Stimulated activated CD8-positive, alpha-beta memory T cell treated with anti-CD3 and anti-CD28 coated beads, Interleukin-12 subunit alpha, Interleukin-12 subunit beta, amount 100 ng/mL, for 24 hours (primary cell): ENCODE measurements around the gene NSFL1C.

Experiments used
- DNase-seq: peaks from one replicate; pipeline ENCODE4 v3.0.0-alpha.2; 2020; ENCODE audit errors: extremely low read depth

The NSFL1C gene

DNA sequence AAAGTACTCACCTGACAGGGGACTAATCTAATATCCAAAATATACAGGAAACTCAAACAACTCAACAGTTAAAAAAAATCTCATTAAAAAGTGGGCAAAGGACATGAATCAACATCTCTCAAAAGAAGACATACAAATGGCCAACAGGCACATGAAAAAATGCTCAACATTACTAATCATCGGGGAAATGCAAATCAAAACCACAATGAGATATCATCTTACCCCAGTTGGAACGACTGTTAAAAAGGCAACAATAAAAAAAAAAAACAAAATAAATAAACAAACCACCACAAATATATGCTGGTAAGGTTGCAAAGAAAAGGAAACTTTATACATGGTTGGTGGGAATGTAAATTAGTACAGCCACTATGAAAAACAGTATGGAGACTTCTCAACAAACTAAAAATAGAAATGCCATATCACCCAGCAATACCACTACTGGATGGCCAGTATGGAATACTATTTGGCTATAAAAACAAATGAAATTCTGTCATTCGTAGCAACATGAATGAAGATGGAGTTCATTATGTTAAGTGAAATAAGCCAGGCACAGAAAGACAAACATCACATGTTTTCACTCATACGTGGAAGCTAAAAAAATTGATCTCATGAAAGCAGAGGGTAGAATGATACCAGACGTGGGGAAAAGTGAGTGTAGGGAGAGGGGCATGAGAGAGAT, 17.9 kb upstream of the NSFL1C start:
- no peak for DNase-seq

DNA sequence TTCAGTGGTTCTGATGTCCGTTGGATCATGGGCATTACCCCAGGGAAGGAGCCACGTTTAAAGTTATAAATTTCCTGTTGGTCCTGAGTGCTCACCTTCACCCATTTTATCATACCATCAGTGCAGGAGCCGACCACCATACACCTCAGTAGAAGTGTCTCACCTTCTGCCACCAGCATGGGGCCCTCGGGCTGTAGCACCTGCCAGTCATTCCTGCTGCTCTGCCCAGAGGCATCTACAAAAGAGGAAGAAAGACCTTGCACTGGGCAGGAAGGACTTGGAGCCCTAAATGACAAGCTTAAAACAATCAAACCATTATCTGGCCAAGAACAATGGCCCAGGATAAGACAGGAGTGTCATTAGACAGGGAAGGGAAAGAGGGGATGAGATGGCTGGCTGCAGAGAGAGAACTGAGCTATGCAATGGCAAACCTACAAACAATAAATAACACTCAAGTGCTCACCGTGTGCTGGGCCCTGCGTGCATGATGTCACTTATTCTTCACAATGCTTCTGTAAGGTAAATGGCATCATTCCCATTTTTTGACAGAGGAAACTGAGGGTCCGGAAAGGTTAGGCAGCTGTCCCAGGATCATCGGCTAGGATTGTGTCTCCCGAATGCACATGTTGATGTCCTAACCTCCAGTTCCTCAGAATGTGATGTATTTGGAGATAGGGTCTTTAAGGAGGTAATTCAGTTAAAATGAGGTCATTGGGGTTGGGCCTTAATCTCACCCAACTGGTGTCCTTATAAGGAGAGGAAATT, 13.4 kb upstream of the NSFL1C start:
- no peak for DNase-seq

DNA sequence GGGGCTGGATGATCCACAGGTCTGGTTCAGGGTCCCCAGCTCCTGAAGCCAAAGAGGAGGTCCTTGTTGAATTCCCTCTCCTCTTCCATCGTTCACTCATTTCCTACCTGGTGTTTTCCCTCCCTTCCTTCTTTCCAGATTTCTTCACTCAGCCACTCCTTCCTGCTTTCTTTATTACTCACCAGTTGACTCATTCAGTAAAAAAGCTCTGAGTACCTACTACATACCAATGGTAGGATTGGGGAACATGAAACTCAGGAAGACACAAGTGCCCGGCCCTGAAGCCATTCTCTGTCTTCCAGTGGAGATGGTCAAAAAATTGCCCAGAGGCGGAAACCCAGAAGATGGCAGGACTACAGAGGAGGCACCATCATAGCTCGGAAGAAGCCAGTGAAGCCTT, 11.9 kb upstream of the NSFL1C start:
- no peak for DNase-seq

DNA sequence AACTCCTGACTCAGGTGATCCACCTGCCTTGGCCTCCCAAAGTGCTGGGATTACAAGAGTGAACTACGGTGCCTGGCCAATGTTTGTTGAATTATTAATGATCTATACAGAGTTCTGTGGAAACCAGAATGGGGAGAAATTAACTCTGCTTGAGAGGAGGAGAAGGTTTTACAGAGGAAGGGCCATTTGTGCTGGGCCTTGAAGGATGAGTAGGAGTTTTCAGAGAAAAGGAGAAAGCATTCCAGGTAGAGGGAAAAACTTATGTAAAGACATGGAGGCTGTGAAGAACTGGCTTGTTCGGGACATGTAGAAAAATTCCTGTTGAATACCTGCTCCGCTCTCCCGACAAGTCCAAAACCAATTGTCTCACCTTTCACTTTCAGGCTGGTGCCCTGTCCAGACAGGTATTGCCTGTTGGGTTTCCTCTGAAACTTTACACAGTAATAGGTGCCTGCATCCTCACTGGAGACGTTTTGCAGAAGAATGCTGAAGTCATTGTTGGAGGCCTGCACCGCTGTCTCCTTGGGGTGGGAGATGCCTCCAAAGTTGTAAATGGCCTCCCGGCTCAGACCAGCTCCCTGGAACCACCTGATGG, 11.3 kb upstream of the NSFL1C start:
- DNase-seq: no peak

DNA sequence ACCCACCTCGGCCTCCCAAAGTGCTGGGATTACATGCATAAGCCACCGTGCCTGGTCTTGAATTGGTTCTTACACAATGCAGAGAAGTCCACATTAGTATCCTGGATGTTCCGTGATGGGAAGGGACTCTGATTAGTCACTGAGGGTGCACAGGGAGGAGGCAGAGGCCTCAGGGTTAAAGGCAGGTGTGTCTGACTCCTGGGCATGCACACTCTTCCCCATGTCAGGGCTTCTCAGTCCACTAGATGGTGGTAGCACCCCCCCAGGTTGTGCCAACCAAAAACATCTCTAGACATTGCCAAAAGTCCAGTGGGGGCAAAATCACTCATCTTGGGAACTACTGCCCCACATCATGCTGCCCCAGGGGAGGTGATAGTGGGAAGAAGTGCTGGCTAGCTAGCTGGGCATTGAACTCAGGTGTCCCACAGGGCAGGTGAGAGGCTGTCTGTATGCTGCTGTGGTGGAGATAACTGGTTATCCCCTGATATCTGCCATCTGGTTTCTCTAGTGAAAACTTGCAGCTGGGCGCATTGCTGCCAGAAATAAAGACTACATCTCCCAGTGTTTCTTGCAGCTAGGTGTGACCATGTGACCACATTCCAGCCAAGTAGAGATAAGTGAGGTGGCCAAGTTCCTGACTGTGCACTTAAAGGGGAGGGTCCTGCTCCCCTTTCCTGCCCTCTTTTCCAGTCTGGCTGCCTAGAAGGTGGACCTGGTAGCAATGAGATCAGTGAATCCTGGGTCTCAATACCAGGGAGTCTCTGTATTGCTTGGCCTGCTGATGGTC, 8.4 kb upstream of the NSFL1C start:
- no peak for DNase-seq

DNA sequence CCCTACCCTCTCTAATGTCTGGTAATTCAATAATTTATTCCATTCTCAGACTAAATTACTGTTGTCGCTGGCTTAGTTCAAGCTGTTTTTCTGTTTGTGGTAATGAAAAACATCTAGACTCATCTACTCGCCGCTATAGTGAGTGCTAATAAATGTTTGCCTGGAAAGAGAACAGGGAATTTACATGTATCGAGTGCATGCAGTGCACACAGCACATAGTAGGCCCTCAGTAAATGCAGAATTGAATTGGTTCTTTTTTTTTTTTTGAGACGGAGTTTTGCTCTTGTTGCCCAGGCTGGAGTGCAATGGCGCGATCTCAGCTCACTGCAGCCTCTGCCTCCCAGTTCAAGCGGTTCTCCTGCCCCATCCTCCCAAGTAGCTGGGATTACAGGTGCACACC, 7.7 kb upstream of the NSFL1C start:
- DNase-seq: no peak

DNA sequence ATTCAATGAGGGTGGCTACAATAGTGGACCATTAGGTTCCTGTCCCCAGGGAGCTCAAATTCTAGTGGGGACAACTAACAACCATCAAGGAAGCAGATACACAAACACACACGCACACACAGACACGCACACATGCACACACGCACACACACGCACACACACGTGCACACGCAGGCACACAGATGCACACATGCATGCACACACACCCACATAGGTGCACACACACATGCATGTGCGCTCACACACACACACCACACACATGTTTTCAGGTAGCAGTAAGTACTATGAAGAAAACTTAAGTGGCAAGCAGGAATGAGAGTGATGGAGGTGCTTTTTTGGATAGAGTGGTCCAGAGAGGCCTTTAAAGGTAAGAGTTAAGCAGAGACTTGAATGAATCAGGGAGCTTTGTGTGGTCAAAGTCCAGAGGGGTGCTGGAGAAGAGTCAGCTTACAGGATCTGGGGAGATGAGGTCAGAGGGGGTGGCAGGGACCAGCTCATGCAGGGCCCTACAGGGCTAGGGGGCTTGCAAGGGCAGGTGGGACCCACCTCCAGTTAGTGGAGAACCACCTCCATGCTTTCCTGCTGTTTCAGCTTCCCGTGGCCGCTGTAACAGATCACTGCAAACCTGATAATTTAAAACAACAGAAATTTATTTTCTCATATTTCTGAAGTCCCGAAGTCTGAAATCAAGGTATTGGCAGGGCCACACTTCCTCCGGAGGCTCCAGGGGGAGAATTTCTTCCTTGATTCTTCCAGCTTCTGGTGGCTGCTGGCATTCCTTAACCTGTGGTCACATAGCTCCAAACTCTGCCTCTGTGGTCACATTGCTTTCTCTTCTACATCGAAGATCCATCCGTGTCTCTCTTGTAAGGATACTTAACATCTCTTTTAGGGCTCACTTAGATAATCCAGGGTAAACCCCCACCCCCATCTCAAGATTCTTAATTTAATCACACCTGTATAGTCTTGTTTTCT, 6.9 kb upstream of the NSFL1C start:
- no peak for DNase-seq

DNA sequence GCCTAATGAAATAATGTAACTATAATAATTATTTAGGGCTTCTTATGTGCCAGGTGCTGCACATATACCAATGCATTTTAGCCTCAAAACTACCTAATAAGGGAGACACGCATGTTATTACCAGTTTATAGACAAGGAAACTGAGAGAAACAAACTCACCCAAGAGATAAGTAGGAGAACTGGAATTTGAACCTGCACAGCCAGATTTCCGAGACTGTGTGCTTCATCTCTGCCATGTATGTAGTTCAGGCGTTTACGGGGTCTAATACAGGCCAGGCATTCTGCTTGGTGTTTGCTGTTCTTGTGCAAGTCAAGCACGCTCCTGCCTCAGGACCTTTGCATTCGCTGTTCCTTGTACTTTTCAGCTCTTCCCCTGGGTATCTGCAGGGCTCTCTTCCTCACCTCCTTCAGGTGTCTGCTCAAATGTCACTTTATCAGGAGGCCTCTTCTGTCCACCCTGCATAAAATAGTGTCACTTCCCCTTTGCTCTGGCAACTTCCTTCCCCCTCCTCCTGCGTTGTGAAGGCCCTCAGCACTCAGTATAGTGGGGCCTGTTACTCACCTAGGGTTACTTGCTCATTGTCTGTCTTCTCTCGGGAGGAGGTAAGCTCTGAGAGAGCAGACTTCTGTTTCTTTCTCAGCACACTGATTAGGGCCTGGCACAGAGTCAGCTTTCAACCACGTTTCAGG, 6.1 kb upstream of the NSFL1C start:
- no peak for DNase-seq

DNA sequence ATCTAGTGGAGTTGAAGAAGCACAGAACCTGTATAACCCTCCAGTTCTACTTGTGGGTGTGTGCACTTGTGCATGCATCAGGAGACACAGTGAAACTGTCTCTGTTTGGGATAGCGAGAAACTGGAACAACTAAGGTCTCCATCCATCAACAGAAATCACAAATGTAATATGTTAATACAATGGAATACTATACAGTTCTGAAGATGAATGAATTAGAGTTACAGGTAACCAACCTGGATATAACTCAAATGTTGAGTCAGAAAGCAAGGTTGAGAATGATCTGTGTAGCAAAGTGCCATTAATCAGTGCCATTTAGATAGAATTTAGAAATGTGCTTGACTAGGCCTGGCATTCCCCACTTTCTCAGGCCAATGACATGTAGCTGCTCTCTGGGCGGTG, 4.6 kb upstream of the NSFL1C start:
- no peak for DNase-seq

DNA sequence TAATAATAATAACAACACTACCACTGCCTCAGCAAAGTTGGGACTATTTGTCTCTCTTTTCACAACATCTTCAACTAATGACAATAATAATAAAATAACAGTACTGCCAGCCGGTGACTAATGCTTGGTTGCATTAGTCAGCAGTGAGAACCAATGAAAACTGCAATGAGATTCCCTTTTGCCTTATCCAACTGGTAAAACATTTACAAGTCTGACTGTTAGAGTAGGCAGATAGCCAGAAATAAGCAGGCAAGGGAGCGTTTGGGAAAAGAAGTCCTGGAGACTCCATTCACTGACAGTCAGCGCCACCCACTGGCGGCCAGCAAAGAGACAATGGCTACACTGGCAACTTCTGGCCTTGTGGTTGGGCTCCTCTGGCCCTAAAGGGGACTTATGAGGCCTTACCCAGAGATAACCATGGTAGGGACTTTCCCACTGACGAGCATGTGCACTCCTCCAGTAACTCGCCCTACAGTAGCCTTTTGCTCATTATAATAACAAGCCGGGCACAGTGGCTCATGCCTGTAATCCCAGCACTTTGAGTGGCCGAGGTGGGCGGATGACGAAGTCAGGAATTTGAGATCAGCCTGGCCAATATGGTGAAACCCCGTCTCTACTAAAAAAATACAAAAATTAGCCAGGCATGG, 3.4 kb upstream of the NSFL1C start:
- DNase-seq: no peak

DNA sequence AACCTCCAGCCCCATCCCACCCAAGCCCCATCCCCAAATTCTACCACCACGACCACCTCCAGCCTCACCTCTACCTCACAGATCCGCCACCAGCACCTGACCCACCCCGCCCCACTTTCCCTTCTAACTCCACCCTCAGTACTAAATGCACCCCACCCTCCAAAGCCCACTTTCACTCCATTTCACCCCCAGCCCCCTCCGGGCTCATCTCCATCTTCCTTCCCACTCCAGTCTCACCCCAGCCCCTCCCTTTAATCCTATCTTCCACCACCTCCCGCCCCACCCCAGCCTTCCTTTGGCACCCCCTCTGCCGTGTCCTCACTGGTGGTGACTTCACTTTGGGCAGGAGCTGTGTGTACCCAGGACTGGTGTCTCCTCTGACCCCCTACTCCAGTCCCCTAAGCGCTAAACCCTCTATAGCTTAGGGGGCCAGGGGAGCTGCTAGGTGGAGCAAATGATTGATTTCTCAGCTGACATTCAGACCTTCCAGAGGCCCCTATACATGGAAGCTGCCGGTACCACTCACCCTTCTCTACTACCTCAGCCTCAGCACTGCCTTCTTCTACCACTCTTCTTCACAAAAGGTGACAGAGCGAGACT, 2.8 kb upstream of the NSFL1C start:
- no peak for DNase-seq

DNA sequence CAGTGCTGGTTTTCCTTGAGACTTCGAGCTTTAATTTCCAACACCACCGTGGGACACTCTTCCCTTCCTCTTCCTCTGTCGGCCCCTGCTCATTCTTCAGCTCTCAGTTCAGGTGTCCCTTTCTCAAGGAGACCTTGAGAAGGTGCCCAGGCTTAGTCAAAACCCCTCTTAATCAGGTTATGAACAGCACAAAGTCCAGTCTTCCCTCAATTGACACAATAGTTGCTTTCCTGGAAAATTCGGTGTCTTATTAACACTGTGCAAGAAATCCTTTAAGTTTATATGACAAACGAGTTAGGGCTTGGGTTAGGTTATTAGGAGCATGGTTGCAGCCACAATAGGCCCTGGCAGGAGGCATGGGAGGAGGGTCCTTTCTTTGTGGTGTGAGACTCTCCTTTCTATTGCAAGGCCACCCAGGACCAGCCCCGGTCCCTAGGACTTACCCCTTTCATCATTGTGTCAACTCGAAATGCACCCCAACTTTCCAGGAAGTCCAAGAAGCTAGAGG, 1.5 kb upstream of the NSFL1C start:
- DNase-seq: no peak

DNA sequence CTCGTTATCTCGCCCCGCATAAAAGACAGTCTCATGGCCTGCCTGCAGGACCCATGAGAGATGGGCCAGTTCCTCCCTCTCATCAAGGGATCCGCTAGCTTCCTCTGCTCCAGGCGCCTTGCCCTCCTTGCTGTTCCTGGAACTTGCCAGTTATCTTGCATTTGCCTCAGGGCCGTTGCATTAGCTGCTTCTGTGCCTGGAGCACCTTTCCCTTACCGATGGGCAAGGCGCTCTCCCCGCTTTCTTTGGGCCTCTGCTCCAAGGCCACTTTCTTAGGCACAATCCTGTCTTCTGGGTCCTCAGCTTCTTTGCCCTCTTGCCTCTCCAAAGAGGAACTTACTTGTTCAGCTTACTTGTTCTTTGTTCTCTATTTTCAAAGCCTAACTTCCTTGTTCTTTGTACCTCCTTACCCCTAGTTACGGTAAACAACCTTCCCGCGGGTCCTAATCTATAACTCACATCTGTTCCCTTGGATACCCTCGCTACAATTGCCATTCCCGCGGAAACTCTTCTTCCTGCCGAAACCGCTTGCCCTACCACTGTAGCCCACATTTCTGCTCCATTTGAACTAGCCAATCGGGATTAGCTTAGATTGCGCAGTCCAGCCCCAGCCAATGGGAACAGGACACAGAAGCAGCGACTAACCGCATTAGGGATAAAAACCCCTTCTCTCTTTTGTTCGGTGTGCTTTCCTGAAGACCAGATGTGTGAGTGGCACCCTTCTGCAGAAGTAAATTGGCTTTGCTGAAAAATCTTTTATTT, 887 bp upstream of the NSFL1C start:
- DNase-seq: no peak

DNA sequence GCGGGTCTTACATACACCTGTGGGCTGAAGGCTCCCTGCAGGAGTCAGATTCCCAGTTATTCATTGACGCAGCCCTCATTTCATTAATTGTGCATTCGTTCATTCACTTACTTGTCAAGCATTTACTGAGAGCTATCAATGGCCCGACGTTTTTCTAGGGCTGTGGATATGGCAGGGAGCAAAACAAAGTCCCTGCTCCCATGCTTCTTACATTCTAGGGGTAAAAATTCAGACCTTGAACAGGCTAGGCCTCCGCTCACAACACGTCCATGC, 369 bp upstream of the NSFL1C start:
- no peak for DNase-seq

DNA sequence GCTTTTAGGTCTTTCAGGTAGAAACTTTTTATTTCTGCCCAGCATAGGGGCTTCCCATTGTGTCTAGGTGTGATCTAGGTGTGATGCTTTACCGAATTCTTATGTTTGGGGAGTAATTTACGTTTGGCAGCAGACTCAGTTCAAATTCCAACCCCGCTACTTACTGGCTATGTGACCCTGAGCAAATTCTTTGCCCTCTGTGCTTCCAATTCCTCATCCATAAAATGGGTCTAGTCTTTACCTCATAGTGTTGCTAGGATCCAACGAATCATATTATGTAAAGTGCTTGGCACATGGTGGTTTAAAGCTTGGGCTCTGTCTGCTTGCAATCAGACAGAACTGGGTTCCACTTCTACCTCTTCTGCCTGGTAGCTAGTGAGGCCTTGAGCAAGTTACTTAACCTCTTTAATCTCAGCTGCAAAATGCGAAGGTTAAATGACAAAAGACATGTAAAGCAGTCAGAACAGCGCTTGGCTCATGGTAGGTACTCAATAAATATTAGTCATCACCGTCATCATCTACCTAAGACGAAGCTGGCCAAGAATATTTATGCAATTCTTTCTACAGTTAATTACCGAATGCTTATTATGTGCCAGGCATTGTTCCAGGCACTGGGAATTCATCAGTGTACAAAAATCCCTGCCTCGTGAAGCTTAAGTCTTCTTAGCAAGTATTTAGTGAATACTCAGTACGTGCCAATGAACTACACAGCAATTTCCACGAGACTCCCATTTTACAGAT, 1.0 kb downstream of the NSFL1C start:
- DNase-seq: no peak

DNA sequence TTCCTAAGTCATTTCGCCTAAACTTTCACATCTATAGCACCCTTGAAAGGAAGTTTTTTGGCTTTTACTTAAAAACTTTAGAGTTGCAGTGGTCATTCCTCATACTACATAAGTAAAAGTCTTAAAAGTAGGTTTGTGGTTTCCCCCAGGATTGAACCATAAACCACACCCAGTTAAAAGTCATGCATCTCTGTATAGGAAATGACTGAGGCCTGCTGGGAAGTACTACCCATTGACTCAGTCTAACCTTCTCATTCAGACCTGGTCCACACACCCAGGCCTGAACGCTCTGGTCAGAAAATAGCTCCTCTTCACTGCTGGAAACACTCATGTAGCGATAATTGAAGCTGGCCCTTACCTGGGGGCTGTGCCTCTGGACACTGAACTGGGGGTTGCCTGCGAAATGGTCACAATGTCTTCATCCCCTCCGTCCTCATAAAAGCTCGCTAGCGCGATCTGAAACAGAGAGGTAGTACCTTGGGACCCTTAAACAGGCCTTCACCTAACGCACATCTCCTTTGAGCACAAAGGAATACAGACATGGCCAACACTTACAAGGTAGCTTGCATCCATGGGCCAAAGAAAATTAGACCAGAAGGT, 2.6 kb downstream of the NSFL1C start:
- no peak for DNase-seq

DNA sequence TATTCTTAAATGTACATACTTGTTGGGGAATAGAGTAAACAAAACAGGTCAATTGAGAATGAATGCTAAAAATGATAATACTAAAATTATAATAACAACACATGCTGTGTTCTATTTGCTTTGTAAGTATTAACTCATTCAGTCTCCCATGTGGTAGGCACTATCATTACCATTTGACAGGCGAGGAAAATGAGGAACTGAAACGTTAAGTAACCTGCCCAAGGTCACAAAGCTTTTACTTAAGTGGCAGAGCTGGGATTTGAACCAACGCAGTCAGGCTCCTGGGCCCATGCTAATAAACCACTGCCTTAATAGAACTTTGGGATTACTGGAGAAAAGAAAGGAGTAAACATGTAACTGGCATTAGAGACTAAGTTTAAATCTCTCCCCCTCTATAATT, 3.8 kb downstream of the NSFL1C start:
- DNase-seq: no peak

DNA sequence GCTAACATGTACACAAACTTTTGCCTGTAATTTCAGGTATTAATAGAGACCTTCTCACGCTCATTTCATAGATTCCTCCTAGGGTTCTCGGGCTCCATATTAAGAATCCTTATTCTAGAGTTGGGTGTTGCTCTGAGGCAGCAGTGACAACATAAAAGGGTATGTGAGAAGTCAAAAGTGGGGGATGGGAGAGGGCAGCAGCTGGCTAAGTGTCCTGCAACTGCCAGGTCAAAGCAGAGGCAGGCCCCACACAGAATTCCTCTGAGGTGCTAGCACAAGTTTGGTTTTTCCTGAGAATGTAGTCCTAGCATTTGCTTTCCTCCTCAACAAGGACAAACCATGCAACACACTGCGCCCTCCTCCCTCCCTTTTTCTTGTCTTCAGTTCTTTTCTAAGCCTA, 4.6 kb downstream of the NSFL1C start:
- DNase-seq: no peak
